Activated gamma-delta T cell treated with anti-CD3 and anti-CD28 coated beads, Interleukin-2, amount 50 U/mL, for 16 hours (primary cell): ENCODE results near the gene USP22.
"Not testable (repeated sequence)": the region's sequence is repeated elsewhere in the genome, so short reads cannot be mapped to it uniquely, and the experiment has no call there.

Experiments
- DNase-seq: peaks from one replicate; pipeline ENCODE4 v3.0.0-alpha.2; 2020; ENCODE audit warnings: low read depth

The USP22 gene

DNA sequence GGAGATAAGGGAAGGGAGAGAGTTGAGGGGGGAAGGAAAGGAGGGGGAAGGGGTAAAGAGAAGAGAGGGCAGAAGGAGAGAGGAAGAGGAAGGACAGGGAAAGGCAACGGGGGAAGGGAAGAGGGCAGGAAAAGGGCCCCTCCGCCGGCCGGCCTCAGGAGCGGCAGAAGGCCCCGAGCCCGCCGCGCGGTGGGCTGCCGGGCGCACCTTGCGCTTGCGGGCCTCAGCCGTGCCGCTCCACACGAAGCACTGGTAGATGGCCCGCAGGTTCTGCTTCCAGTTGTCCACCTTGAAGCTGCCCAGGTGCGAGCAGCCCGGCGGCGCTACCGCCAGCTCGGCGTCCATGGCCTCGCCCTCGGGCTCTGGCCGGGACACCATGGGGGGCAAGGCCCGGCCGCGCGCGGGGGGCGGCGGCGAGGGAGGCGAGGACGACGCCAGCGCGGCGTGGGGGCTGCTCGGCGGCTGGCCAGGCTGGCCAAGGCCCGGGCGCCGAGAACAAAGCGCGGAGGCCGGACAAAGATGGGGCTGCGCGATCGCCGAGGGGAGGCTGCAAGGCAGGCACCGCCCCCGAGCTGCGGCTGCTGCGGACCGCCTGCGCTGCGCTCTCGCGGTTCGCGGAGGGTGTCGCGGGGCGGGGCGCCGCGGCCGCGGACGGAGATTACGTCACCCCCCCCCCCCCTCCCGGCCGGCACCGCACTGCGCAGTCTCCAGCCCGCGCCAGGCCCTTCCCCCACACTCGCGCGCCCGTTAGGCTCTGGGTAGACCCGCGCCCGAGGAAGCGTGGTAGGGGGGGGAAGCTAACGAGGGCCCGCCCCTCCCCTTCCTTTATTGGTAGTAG is at the start of gene USP22:
Gene USP22 (minus strand): TSS at position 554 of the 838 bp plus-strand sequence. CDS start 176 bp downstream, at position 378.
- no peak for DNase-seq

- no peak for DNase-seq
Observed at GRCh38 chr17:21090902-21091618, 48.2 kb upstream of the USP22 start.

GRCh38 chr17:21089933-21090901 is 47.4 kb upstream of the USP22 start:
- no peak for DNase-seq

DNA sequence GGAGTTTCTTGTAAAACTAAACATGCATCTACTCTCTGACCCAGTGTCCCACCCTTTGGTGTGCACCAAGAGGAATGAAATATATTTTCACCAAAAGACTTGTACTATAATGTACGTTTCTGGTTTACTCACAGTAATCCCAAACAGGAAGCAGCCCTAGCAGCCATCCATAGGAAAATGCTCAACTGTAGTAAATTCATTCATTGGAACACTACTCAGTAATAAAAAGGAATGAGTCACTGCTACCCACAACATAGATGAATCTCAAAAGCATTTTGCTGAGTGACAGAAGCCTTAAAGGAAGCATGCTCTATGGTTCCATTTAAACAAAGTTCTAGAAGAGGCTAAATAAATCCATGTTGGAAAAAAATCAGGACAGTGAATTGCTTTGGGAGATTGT is 46.3 kb upstream of the USP22 start:
- no peak for DNase-seq

DNA sequence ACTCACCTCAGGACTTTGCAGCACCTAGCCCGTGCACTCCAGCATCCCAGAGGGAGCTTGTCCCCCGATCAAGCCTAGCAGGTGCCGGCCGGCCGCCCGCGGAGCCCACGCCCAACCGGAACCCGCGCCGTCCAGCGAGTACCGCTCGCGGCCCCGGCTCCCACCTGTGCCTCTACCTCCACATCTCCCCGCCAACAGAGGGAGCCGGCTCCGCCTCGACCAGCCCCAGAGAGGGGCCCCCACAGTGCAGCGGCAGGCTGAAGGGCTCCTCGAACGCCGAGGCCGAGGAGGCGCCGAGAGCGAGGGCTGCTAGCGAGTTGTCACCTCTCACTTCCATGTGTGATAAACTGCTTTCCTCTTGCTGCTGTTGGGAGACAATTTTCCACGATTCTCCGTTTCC is 42.9 kb upstream of the USP22 start:
- DNase-seq: no peak

DNA sequence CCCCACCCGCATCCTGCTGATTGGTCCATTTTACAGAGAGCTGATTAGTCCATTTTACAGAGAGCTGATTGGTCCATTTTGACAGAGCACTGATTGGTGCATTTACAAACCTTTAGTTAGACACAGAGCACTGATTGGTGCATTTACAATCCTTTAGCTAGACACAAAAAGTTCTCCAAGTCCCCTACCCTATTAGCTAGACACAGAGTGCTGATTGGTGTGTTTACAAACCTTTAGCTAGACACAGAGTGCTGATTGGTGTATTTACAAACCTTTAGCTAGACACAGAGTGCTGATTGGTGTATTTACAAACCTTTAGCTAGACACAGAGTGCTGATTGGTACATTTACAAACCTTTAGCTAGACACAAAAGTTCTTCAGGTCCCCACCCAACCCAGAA is 42.5 kb upstream of the USP22 start:
- not testable (repeated sequence) for DNase-seq

- no peak for DNase-seq
Observed at GRCh38 chr17:21082001-21082436, 39.2 kb upstream of the USP22 start.

DNA sequence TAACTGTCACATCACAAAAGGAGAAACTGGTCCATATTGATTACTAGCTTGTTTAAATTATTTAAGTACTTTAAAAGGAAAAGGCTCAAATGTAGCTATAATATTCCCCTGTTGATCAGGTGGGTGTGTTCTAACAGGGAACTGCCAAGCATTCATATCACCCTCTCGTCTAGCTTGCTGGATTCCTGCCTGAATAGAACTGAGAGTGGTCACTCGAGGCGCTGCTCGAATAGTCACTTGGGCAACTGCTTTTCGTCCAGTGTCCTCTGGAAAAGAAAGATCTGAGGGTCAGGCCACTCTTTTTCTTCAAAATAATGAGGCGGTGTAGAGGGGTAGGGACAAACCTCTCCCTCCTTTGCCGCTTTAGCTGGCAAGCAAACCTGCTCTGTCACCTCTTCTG is 36.4 kb upstream of the USP22 start:
- DNase-seq: no peak

DNA sequence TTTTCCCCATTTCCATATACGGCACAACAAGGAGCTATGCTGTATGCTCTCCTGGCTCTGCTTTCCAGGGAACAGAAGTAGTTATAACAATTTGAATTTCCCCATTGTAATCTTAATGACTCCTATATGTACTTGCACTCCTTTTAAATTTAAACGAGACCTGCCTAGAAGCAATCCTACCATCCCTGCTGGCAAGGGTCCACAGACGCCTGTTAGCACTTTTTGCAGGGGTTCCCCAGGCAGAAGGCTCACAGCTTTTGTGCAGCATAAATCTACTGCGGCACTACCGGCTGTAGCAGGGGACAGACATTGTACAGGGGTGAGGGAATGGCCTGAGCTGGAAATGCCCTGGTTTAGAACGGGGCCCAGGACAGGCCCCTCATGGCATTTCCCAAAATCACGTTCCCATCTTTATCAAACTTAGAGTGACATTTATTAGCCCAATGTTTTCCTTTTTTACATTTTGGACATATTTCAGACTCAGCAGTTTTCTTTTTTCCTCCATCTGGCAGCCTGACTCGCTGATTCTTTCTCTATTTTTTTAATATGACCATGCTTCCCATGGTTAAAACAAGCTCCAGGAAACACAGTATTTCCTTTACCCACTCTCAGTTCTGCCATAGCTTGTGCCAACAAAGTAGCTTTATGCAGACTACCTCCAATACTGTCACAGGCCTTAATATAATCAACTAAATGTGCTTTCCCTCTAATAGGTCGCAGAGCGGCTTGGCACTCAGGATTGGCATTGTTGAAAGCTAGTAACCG is 35.4 kb upstream of the USP22 start:
- DNase-seq: no peak

GRCh38 chr17:21077281-21077680 is 34.5 kb upstream of the USP22 start:
- DNase-seq: no peak

DNA sequence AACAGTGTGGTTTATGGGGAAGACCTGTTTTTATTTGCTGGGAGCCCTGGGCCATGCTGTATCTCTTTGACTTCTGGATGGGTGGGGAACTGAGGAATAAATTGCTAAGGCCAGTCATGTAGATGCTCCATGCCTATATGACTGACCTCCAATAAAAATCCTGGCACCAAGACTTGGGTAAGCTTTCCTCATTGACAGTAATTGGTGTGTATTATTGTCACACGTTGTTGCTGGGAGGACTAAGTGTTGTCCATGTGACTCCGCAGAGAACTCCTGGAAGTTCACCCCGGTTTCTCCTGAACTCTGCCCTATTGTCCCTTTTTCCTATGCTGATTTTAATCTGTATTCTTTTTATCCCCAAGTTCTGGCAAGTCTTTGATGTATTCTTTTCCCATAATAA is 33.4 kb upstream of the USP22 start:
- DNase-seq: no peak

DNA sequence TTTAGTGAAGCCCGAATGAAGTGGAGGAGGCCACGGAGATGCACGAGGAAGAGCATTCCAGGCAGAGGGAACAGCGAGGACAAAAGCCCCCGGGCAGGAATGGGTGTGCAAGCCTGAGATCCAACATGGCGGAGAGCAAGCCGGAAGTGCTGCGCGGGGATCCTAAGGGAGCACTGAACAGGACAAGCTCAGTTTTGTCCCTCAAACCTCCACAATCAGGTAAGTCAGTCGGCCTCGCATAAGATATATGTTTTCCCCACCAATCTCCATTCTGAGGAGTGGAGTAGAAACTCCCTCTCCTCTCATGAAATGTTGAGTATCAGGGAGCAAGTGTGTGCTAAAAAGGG is 32.9 kb upstream of the USP22 start:
- no peak for DNase-seq

- no peak for DNase-seq
Observed at GRCh38 chr17:21072745-21073197, 30.0 kb upstream of the USP22 start.

DNA sequence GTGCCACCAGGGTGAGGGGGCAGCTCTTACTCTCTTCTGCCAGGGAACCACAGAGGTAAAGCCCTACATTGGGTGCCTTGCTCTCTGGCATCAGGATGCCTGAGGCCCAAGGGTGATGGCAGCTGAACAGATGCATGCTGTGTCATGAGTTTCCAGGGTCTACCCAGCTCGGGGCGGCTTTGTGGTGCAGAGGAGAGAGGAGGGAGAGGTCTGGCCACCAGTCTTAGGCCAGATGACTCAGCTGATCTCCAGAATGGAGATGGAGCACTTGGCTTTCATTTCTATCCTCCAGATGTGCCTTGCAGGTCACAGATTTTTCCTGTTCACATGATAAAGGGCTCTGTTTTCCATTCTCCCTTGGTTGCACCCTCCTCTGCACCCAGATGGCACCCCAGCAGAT is 23.6 kb upstream of the USP22 start:
- DNase-seq: no peak

DNA sequence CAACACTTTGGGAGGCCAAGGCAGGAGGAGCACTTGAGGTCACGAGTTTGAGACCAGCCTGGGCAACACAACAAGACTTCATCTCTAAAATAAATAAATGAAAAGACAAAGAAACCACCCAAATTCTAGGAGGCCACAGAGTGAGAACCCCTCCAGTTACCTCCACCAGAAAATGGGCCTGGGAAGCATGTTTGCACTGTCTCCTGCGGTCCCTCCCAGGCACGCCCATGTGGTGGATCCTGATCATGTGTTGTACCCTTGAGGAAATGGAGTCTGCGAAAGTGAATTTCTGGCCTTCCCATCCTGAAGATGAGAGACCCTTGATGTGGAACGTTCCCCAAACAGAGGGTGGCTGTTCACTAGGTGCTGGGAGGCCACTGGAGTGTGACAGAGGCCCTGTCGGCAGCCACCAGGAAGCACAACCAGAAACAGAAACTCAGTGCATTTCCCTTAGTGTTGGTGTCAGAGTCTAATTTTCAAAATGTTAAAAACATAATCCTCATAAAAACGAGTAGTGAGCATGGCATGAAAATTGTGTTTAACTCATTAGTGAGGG is 19.2 kb upstream of the USP22 start:
- no peak for DNase-seq

- DNase-seq: no peak
Observed at GRCh38 chr17:21061158-21061835, 18.5 kb upstream of the USP22 start.

GRCh38 chr17:21059761-21060160 is 16.9 kb upstream of the USP22 start:
- DNase-seq: no peak

DNA sequence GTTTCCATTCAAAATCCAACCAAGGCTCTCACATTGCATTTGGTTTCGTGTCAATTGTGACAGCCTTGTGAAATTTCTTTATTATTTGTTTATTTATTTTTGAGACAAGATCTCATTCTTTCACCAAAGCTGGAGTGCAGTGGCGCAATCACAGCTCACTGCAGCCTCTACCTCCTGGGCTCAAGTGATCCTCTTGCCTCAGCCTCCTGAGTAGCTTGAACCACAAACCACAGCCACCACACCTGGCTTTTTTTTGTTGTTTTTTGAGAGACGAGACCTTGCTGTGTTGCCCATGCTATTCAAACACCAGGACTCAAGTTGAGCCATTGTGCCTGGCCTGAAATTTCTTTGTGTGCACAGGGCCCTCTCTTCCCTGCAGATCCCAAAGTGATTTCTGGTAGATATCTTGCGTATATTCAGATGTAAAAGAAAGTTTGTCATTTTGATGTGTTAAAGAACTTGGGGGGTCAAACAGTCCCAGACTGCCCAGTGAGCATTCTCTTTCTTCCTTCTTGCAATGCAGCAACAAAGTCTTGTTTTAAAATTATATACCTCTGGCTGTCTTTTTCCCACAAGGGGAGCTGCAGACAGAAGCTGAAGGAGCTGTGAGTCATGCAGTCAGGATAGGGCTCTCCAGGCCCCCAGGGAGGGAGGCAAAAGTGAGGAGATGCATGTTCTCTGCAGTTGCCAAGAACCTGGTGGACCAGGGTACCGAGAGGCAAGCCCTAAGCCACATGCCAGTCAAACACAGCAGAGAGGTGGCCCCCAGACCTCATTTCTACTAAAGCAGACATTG is 15.5 kb upstream of the USP22 start:
- no peak for DNase-seq

DNA sequence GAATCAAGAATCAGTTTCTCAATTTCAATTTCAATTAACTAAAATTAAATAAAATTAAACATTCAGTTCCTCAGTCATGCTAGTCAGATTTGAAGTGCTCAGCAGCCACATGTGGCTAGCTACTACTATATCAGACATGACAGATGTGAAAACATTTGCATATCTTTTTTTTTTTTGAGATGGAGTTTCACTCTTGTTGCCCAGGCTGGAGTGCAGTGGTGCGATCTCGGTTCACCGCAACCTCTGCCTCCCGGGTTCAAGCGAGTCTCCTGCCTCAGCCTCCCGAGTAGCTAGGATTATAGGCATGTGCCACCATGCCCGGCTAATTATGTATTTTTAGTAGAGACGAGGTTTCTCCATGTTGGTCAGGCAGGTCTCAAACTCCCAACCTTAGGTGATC is 10.2 kb upstream of the USP22 start:
- not testable (repeated sequence) for DNase-seq

- no peak for DNase-seq
Observed at GRCh38 chr17:21049457-21049856, 6.6 kb upstream of the USP22 start.
